GM13977 (cell line): ENCODE results near the gene FKBP8.

Experiments
- DNase-seq: peaks from one replicate; pipeline ENCODE4 v3.0.0; 2012; ENCODE audit warnings: low spot score
- CTCF ChIP-seq: IDR thresholded peaks from 2 replicates; pipeline ENCODE4 v1.5.1; 2012; ENCODE audit warnings: mild to moderate bottlenecking, control low read depth; ENCODE audit not compliant: insufficient read depth; ENCODE audit errors: extremely low read depth, missing control alignments
- in situ Hi-C: fragments of 300-500 bp; cut with MboI; formaldehyde crosslinking; loops from one replicate; pipeline ENCODE4 v1.12.0; 2022; ENCODE audit warnings: low sequenced_read_pairs, low pct_unique_long_range_greater_than_20kb, mixed read lengths, inconsistent platforms; ENCODE audit not compliant: unreplicated experiment

FKBP8 gene

GRCh38 chr19:18489627-18490184, 53.7 kb downstream of the FKBP8 start:
- no peak for TF ChIP-seq CTCF
- DNase-seq = no peak
- in situ Hi-C loops = no loop called here

- in situ Hi-C loops = no loop called here
- DNase-seq = no peak
- peak; percentile 3 for TF ChIP-seq CTCF
Observed at GRCh38 chr19:18488838-18489626, 54.3 kb downstream of the FKBP8 start.

- no peak for TF ChIP-seq CTCF
- in situ Hi-C loops = no loop called here
- DNase-seq = no peak
Observed at GRCh38 chr19:18488403-18488723, 55.0 kb downstream of the FKBP8 start.

GRCh38 chr19:18487576-18488402, 55.6 kb downstream of the FKBP8 start:
- in situ Hi-C loops = no loop called here
- DNase-seq = no peak

GRCh38 chr19:18486746-18487145, 56.6 kb downstream of the FKBP8 start:
- in situ Hi-C loops = no loop called here
- TF ChIP-seq CTCF = no peak

More at GRCh38 chr19:18487576-18488402, 55.6 kb downstream of the FKBP8 start:
- no peak for TF ChIP-seq CTCF

GRCh38 chr19:18484992-18485391, 58.4 kb downstream of the FKBP8 start:
- no peak for TF ChIP-seq CTCF
- in situ Hi-C loops = no loop called here
- no peak for DNase-seq

More at GRCh38 chr19:18486746-18487145, 56.6 kb downstream of the FKBP8 start:
- DNase-seq = no peak
